PC-3 (cell line): ENCODE results near the gene MRPL2. TPM values are rescaled to one million over a fixed set of nuclear protein-coding genes. Genes with fewer than 3 reads are reported as not detected.

Source experiments
- ATAC-seq: fragments of 200-7000 bp; cut with Tn5 transposase; 2 replicates; pipeline ENCODE4 v1.9.1; 2020; ENCODE audit warnings: mild to moderate bottlenecking, moderate library complexity
- BruUV-seq: library from RNA; stranded (reverse); fragments of 400-500 nt; replicated peaks from 2 replicates; lab custom pipeline; 2021; lab: Mats Ljungman, UMichigan
- CTCF ChIA-PET: fragments of 300-600 bp; sonication (Branson Sonifier 250); formaldehyde crosslinking; loops from one replicate; lab custom pipeline; 2022; ENCODE audit warnings: antibody characterized with exemption; lab: Charles Lee
- POLR2A ChIA-PET: fragments of 300-600 bp; sonication (Branson Sonifier 250); formaldehyde crosslinking; loops from one replicate; lab custom pipeline; 2022; ENCODE audit warnings: antibody characterized with exemption; ENCODE audit not compliant: unreplicated experiment; lab: Charles Lee
- DNase-seq: peaks from one replicate; pipeline ENCODE4 v3.0.0-alpha.2; 2015
- H2AFZ ChIP-seq: fragments of 300-600 bp; sonication (generic); 2 replicates; pipeline ENCODE4 v1.6.0; 2016; ENCODE audit warnings: antibody characterized with exemption, low read length
- H3F3A ChIP-seq: fragments of 300-600 bp; sonication (generic); one replicate; pipeline ENCODE4 v1.6.0; 2017; ENCODE audit warnings: antibody characterized with exemption, low read length, control low read depth, mild to moderate bottlenecking; ENCODE audit not compliant: unreplicated experiment
- H3K27ac ChIP-seq: fragments of 300-600 bp; sonication (generic); 2 replicates; pipeline ENCODE4 v1.5.1; 2016; ENCODE audit warnings: mild to moderate bottlenecking, low read length
- H3K27me3 ChIP-seq: fragments of 300-600 bp; sonication (generic); 2 replicates; pipeline ENCODE4 v1.6.1; 2016; ENCODE audit warnings: low read length, mixed read lengths
- H3K36me3 ChIP-seq: fragments of 300-600 bp; sonication (generic); 2 replicates; pipeline ENCODE4 v1.6.1; 2016; ENCODE audit warnings: low read depth, mixed run types, low read length, mixed read lengths
- H3K4me1 ChIP-seq: fragments of 300-600 bp; sonication (generic); 2 replicates; pipeline ENCODE4 v1.5.1; 2016; ENCODE audit warnings: low read length; ENCODE audit not compliant: insufficient read depth
- H3K4me2 ChIP-seq: fragments of 300-600 bp; sonication (generic); 2 replicates; pipeline ENCODE4 v1.6.0; 2016; ENCODE audit warnings: low read length
- H3K4me3 ChIP-seq: fragments of 300-600 bp; sonication (generic); 2 replicates; pipeline ENCODE4 v1.5.1; 2016; ENCODE audit warnings: mild to moderate bottlenecking, low read length, mixed read lengths
- H3K79me2 ChIP-seq: fragments of 300-600 bp; sonication (generic); 2 replicates; pipeline ENCODE4 v1.6.1; 2017; ENCODE audit warnings: low read length, mixed read lengths
- H3K9ac ChIP-seq: fragments of 300-600 bp; sonication (generic); 2 replicates; pipeline ENCODE4 v1.6.0; 2016; ENCODE audit warnings: mild to moderate bottlenecking, low read length
- H3K9me2 ChIP-seq: fragments of 300-600 bp; sonication (generic); replicated peaks from 2 replicates; pipeline ENCODE4 v1.6.1; 2016; ENCODE audit warnings: mixed run types, low read length, mixed read lengths
- H3K9me3 ChIP-seq: fragments of 300-600 bp; sonication (generic); 2 replicates; pipeline ENCODE4 v1.6.1; 2016; ENCODE audit warnings: low read length, mixed read lengths
- H4K20me1 ChIP-seq: fragments of 300-600 bp; sonication (generic); 2 replicates; pipeline ENCODE4 v1.6.1; 2016; ENCODE audit warnings: low read length, mixed read lengths
- EZH2 ChIP-seq: fragments of 300-600 bp; sonication (generic); IDR thresholded peaks from one replicate; pipeline ENCODE4 v1.6.1; 2017; ENCODE audit warnings: antibody characterized with exemption, mild to moderate bottlenecking, low read length; ENCODE audit not compliant: unreplicated experiment
- EZH2phosphoT487 ChIP-seq: fragments of 300-600 bp; sonication (generic); IDR thresholded peaks from 2 replicates; pipeline ENCODE4 v1.6.1; 2018; ENCODE audit warnings: mild to moderate bottlenecking, antibody characterized with exemption, low read length, borderline replicate concordance
- intact Hi-C: fragments of 100-400 bp; cut with micrococcal nuclease; formaldehyde crosslinking; loops from 2 replicates; pipeline ENCODE4 v1.9.0; 2023
- total RNA-seq: library from RNA; depleted of rRNA; stranded (reverse); fragments of >200 nt; gene quantifications from 2 replicates; pipeline ENCODE4 v1.2.3, GENCODE V29; 2014
- TF ChIP-seq, protein P1 (sequence below): fragments of 300-600 bp; sonication (generic); conservative IDR thresholded peaks from 2 replicates; pipeline ENCODE4 v1.5.1; 2017; ENCODE audit warnings: antibody characterized with exemption, low read depth, mild to moderate bottlenecking, low read length

Gene MRPL2
- total RNA-seq, 1 experiment from 2014 or later = 59.8 TPM

DNA sequence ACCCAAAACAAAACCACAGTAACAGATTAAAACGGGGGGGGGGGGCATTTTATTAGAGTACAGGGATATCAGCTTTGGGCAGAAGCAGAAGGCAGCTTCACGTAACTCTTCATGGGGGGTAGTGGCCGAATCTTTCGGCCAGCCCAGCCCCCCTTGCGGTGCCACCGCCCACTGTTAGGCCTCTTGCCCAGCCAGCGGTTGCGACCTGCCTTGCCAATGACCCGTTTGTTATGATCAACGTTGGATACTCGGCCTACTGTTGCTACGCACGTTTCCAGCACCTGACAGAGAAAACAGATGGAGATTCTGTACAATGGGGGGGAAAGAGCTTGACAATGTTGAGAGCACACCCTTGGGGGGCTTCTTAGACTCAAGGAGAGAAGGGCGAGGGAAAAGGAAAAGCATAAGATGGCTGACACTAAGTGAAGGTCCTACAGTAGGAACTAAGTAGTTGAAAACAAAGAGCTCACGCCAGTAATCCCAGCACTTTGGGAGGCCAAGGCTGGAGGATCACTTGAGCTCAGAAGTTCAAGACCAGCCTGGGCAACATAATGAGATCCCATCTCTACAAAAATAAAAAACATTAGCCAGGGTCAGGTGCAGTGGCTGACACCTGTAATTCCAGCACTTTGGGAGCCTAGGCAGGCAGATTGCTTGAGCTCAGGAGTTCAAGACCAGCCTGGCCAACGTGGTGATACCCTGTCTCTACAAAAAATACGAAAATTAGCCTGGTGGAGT, 4.9 kb downstream of the MRPL2 start:
- CTCF ChIA-PET = interaction anchor here (0.6 kb wide), 1 partner anchor 95 kb away, joined by 3 read pairs; no protein-coding TSS in a partner anchor
- TF ChIP-seq, protein P1, sequence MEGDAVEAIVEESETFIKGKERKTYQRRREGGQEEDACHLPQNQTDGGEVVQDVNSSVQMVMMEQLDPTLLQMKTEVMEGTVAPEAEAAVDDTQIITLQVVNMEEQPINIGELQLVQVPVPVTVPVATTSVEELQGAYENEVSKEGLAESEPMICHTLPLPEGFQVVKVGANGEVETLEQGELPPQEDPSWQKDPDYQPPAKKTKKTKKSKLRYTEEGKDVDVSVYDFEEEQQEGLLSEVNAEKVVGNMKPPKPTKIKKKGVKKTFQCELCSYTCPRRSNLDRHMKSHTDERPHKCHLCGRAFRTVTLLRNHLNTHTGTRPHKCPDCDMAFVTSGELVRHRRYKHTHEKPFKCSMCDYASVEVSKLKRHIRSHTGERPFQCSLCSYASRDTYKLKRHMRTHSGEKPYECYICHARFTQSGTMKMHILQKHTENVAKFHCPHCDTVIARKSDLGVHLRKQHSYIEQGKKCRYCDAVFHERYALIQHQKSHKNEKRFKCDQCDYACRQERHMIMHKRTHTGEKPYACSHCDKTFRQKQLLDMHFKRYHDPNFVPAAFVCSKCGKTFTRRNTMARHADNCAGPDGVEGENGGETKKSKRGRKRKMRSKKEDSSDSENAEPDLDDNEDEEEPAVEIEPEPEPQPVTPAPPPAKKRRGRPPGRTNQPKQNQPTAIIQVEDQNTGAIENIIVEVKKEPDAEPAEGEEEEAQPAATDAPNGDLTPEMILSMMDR = no peak
- no peak for TF ChIP-seq EZH2phosphoT487
- no peak for TF ChIP-seq EZH2
- Histone ChIP-seq H2AFZ (peak overlapping the region; percentile 56; the same call in 1 of the 2 replicates), H3K36me3 (peaks cover 16% of the 10 kb centered on the region; the same call in 1 of the 2 replicates), H3K4me2 (peak overlapping the region; percentile 95), H3F3A (no peaks in the 10 kb centered on the region), H3K9me3 (no peaks in the 10 kb centered on the region), H3K9me2 (no peaks in the 10 kb centered on the region), H3K4me3 (peak overlapping the region; percentile 74), H3K27me3 (no peaks in the 10 kb centered on the region), H3K27ac (peak overlapping the region; percentile 27), H3K9ac (peak overlapping the region; percentile 94; the same call in 1 of the 2 replicates), H3K4me1 (peaks cover 28% of the 10 kb centered on the region), H4K20me1 (peaks cover 6% of the 10 kb centered on the region; the same call in 1 of the 2 replicates), H3K79me2 (peaks cover 39% of the 10 kb centered on the region)
- ATAC-seq = no peak
- no peak for DNase-seq
- POLR2A ChIA-PET = interaction anchor here (0.5 to 0.8 kb wide), 5 partner anchors 40 to 373 kb away, joined by 3 to 15 read pairs (median 9); partner anchors contain the start of genes ABCC10 and KLHDC3
- intact Hi-C loops = no loop called here
- BruUV-seq = TSS peak; percentile 98

DNA sequence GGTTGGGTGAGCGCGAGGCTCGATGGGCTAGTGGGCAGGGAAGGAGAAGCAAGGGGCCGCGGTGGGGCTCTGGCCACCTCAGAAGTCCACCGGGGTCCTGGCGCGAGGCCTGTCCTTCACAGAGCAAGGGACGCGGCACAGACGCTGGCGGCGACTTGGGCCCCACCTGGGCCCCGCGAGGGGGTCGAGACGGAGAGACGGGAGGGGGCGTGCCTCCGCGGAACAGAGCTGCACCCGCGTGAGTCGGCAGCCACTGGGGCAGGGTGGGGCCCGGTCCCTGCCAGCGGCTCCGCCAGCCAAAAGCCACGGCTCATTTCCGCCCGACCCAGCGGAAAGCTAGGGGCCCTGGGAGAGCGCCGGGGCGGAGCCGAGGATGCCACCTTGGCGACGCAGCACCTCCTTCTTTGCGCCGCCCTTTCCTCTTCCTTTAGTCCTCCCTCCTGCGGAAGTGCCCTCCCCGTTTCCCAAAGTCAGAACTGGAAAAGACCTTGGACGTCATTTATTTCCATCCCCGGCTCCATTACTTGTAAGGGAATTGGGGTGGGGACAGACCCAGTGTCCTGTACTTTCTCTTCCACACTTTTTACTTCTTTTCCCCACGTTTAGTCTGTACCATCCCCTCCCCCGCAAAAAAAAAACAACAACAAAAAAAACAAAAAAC, 5.6 kb downstream of the MRPL2 start, which contains the start of gene CUL7:
TSS of gene CUL7 (minus strand) at position 307 of the 661 bp plus-strand sequence. CDS start 1,063 bp downstream, outside the sequence.
- ChIA-PET CTCF (interaction anchor here (0.6 kb wide), 1 partner anchor 96 kb away, joined by 3 read pairs; no protein-coding TSS in a partner anchor), POLR2A (interaction anchor here (0.6 to 0.8 kb wide), 4 partner anchors 39 to 374 kb away, joined by 3 to 15 read pairs (median 10); partner anchors contain the start of genes ABCC10 and KLHDC3)
- Histone ChIP-seq H3K27me3 (no peaks in the 10 kb centered on the region), H3K4me1 (peaks cover 28% of the 10 kb centered on the region), H3K9ac (peak within 1 kb of the TSS; percentile 94), H3K27ac (peak within 1 kb of the TSS; percentile 69), H3K9me3 (no peaks in the 10 kb centered on the region), H3F3A (no peaks in the 10 kb centered on the region), H4K20me1 (peaks cover 6% of the 10 kb centered on the region; the same call in 1 of the 2 replicates), H3K4me2 (peak within 1 kb of the TSS; percentile 95), H3K9me2 (no peaks in the 10 kb centered on the region), H2AFZ (peak within 1 kb of the TSS; percentile 66), H3K36me3 (peaks cover 16% of the 10 kb centered on the region; the same call in 1 of the 2 replicates), H3K79me2 (peaks cover 33% of the 10 kb centered on the region), H3K4me3 (peak within 1 kb of the TSS; percentile 74)
- ATAC-seq (peak; percentile 98), DNase-seq (peak; percentile 98)
- TF ChIP-seq, protein P1 = no peak
- TF ChIP-seq EZH2 (no peak), EZH2phosphoT487 (no peak)
- no TSS peak for BruUV-seq
- intact Hi-C loops = no loop called here
